GM18907 (cell line): Measurements from ENCODE around the gene ERGIC3.

Experiments used
- ATAC-seq: cut with Tn5 transposase; IDR thresholded peaks from one replicate; pipeline ENCODE4 v1.9.1; 2021; ENCODE audit warnings: mild to moderate bottlenecking, moderate library complexity; ENCODE audit not compliant: unreplicated experiment

The ERGIC3 gene

GRCh38 chr20:35595456-35595855 lies 53.6 kb downstream of the ERGIC3 start:
- ATAC-seq = no peak

- ATAC-seq = no peak
Observed at GRCh38 chr20:35595901-35596300, 54.0 kb downstream of the ERGIC3 start.

- ATAC-seq = no peak
Observed at GRCh38 chr20:35597186-35597585, 55.3 kb downstream of the ERGIC3 start.

- ATAC-seq = no peak
Observed at GRCh38 chr20:35598476-35598875, 56.6 kb downstream of the ERGIC3 start.

GRCh38 chr20:35598899-35599775 lies 57.3 kb downstream of the ERGIC3 start:
- no peak for ATAC-seq

- no peak for ATAC-seq
Observed at GRCh38 chr20:35599776-35600120, 57.9 kb downstream of the ERGIC3 start.

- ATAC-seq = no peak
Observed at GRCh38 chr20:35600176-35600992, 58.5 kb downstream of the ERGIC3 start.

- peak; percentile 56 for ATAC-seq
Observed at GRCh38 chr20:35600993-35601973, 59.4 kb downstream of the ERGIC3 start.

- no peak for ATAC-seq
Observed at GRCh38 chr20:35601990-35602389, 60.1 kb downstream of the ERGIC3 start.

- no peak for ATAC-seq
Observed at GRCh38 chr20:35602851-35603495, 61.1 kb downstream of the ERGIC3 start.

- ATAC-seq = no peak
Observed at GRCh38 chr20:35603695-35604448, 62.0 kb downstream of the ERGIC3 start.

- no peak for ATAC-seq
Observed at GRCh38 chr20:35604449-35604747, 62.5 kb downstream of the ERGIC3 start.

GRCh38 chr20:35606127-35606526 lies 64.2 kb downstream of the ERGIC3 start:
- no peak for ATAC-seq
